Calu3 (cell line): Measurements from ENCODE around the gene LDLRAP1. TPM values are rescaled to one million over a fixed set of nuclear protein-coding genes. Genes with fewer than 3 reads are reported as not detected.

Experiments used
- BruUV-seq: library from RNA; stranded (reverse); fragments of 400-500 nt; replicated peaks from 2 replicates; lab custom pipeline; 2021; lab: Mats Ljungman, UMichigan
- CTCF ChIA-PET: fragments of 300-600 bp; sonication (Branson Sonifier 250); formaldehyde crosslinking; loops from one replicate; lab custom pipeline; 2022; ENCODE audit warnings: antibody characterized with exemption; lab: Charles Lee
- DNase-seq: peaks from one replicate; pipeline ENCODE4 v3.0.0; 2022
- H3K27ac Mint-ChIP-seq: one replicate; pipeline ENCODE4 v1.8.0; 2022; ENCODE audit warnings: mixed read lengths; ENCODE audit not compliant: unreplicated experiment
- H3K27me3 Mint-ChIP-seq: one replicate; pipeline ENCODE4 v1.8.0; 2022; ENCODE audit warnings: mixed read lengths; ENCODE audit not compliant: unreplicated experiment
- H3K36me3 Mint-ChIP-seq: one replicate; pipeline ENCODE4 v1.8.0; 2022; ENCODE audit warnings: mild to moderate bottlenecking, moderate library complexity, mixed read lengths; ENCODE audit not compliant: insufficient read depth, unreplicated experiment
- H3K4me1 Mint-ChIP-seq: one replicate; pipeline ENCODE4 v1.8.0; 2022; ENCODE audit warnings: mild to moderate bottlenecking, low read depth, mixed read lengths; ENCODE audit not compliant: unreplicated experiment
- H3K4me3 Mint-ChIP-seq: one replicate; pipeline ENCODE4 v1.8.0; 2022; ENCODE audit warnings: mild to moderate bottlenecking, low read depth, moderate library complexity, mixed read lengths; ENCODE audit not compliant: unreplicated experiment
- H3K9me3 Mint-ChIP-seq: one replicate; pipeline ENCODE4 v1.8.0; 2022; ENCODE audit warnings: low read depth, mixed read lengths; ENCODE audit not compliant: unreplicated experiment
- intact Hi-C: fragments of 100-400 bp; cut with micrococcal nuclease; formaldehyde crosslinking; loops from one replicate; pipeline ENCODE4 v1.10.0; 2022; ENCODE audit not compliant: unreplicated experiment
- total RNA-seq: library from RNA; stranded (reverse); gene quantifications from 2 replicates; pipeline ENCODE4 v1.2.3, GENCODE V29; 2022
- TF ChIP-seq, protein P1 (sequence below): fragments of 200-600 bp; IDR thresholded peaks from one replicate; pipeline ENCODE4 v1.8.0; 2022; ENCODE audit warnings: antibody characterized with exemption; ENCODE audit not compliant: unreplicated experiment

The LDLRAP1 gene
- total RNA-seq, 1 experiment from 2014 or later: 8.3 TPM

DNA sequence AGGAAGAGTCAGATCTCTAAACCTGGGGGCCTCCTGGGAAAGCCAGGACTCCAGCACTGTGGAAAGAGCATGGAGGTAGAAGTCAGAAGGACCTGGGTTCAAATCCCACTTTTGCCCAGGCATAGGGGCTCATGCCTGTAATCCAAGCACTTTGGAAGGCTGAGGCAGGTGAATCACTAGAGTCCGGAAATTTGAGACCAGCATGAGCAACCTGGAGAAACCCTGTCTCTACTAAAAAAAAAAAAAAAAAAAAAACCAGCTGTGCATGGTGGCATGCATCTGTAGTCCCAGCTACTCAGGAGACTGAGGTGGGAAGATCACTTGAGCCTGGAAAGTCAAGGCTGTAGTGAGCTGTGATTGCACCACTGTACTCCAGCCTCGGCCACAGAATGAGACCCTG is 31.8 kb downstream of the LDLRAP1 start:
- intact Hi-C loops: no loop called here
- DNase-seq: no peak

GRCh38 chr1:25576459-25577133 is 33.2 kb downstream of the LDLRAP1 start:
- H3K27ac Mint-ChIP-seq: no peak overlapping the region
- peaks cover 35% of the 10 kb centered on the region for H3K27me3 Mint-ChIP-seq
- CTCF ChIA-PET: no interaction called here
- TF ChIP-seq, protein P1, sequence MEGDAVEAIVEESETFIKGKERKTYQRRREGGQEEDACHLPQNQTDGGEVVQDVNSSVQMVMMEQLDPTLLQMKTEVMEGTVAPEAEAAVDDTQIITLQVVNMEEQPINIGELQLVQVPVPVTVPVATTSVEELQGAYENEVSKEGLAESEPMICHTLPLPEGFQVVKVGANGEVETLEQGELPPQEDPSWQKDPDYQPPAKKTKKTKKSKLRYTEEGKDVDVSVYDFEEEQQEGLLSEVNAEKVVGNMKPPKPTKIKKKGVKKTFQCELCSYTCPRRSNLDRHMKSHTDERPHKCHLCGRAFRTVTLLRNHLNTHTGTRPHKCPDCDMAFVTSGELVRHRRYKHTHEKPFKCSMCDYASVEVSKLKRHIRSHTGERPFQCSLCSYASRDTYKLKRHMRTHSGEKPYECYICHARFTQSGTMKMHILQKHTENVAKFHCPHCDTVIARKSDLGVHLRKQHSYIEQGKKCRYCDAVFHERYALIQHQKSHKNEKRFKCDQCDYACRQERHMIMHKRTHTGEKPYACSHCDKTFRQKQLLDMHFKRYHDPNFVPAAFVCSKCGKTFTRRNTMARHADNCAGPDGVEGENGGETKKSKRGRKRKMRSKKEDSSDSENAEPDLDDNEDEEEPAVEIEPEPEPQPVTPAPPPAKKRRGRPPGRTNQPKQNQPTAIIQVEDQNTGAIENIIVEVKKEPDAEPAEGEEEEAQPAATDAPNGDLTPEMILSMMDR: no peak
- intact Hi-C loops: no loop called here
- no peak overlapping the region for H3K4me3 Mint-ChIP-seq
- no peak for DNase-seq
- no peaks in the 10 kb centered on the region for H3K9me3 Mint-ChIP-seq
- no TSS peak for BruUV-seq
- no peaks in the 10 kb centered on the region for H3K4me1 Mint-ChIP-seq
- peaks cover 4% of the 10 kb centered on the region for H3K36me3 Mint-ChIP-seq

More for the DNA sequence above, 31.8 kb downstream of the LDLRAP1 start:
- Mint-ChIP-seq H3K27me3 (peaks cover 23% of the 10 kb centered on the region), H3K4me3 (no peak overlapping the region), H3K27ac (no peak overlapping the region), H3K36me3 (peaks cover 4% of the 10 kb centered on the region), H3K4me1 (no peaks in the 10 kb centered on the region), H3K9me3 (no peaks in the 10 kb centered on the region)
- no TSS peak for BruUV-seq
- TF ChIP-seq, protein P1: no peak
- CTCF ChIA-PET: no interaction called here

DNA sequence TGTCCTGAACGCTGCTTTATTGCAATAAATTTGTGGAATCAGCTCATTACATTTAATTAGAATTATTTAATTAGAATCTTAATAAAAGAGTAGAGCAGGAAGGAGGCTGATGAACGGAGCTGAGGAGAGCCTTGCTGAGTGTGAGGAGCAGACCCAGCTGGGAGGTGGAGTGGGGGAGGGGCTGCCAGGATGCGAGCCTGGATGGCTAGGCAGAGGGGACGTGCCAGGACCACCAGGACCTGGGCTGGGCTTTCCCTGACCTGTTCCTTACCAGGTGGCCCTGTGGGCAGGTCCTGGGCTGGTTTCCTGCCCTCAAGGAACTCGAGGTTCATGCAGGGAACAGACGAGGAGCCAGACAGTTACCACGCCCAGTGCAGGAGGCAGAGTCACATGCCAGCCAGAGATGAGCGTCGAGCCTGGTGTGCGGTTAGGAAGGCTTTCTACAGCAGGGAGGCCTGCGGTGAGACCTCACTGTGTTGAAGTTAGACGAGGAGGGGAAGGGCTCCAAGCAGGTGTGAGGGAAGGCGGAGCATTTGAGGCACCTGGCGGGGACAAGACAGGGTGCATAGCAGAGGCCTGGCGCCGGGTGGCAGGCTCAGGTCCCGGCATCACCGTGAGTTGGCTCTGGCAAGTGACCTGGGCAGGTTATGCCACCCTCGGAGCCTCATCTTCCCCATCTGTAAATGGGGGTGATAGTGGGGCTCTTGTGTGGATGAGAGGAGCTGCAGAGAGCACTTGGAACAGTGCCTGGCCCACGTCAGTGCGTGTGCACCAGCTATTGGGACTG is 33.9 kb downstream of the LDLRAP1 start:
- DNase-seq: no peak
- intact Hi-C loops: no loop called here
- CTCF ChIA-PET: no interaction called here
- TF ChIP-seq, protein P1: no peak
- Mint-ChIP-seq H3K27ac (no peak overlapping the region), H3K36me3 (peaks cover 4% of the 10 kb centered on the region), H3K4me1 (no peaks in the 10 kb centered on the region), H3K9me3 (no peaks in the 10 kb centered on the region), H3K4me3 (no peak overlapping the region), H3K27me3 (peaks cover 35% of the 10 kb centered on the region)
- BruUV-seq: no TSS peak

DNA sequence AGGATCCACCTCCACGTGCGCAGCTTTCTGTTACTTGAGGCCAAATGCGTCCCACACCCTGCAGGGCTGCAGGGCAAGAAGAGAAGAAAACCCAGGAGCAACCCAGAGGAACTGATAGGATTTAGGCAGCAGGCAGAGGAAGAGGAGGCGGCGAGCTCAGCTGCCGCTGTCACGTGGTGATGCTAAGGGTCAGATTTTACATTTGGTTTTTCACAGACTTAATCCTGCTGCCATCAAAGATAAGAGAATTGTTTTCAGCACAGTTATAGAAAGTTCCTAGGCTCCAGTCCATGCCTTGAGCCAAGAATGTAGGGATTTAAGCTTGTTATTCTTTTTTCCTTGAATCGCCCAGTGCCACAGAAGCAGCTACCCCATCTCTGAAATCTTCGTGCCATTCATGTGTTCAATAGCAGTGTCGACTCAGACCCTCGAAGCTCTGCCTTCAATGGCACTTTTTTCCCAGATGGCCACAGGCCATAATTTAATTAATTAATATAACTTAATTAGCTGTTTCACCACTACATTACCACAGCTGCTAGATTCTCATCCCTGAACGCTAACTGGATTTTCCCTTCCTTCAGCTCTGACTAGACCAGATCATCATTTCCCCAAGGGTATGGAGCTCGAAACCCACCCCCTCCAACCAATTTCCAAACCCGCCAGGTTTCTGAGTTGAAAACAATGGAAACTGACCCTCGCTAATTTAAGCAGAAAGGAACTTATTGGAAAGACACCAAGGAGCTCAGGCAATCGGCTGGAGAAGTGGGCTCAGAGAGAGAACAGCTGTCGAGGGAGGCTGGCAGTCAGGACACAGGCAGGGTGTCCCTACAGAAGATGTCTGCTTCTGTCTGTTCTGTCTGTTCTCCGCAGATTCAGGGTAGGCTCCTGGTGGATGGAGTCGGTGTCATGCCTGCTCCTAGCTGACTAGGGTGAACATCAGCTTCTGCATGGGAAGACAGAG is 36.2 kb downstream of the LDLRAP1 start:
- Mint-ChIP-seq H3K36me3 (no peaks in the 10 kb centered on the region), H3K9me3 (no peaks in the 10 kb centered on the region), H3K27ac (no peak overlapping the region), H3K27me3 (peaks cover 51% of the 10 kb centered on the region), H3K4me1 (no peaks in the 10 kb centered on the region), H3K4me3 (no peak overlapping the region)
- no peak for DNase-seq
- BruUV-seq: no TSS peak
- TF ChIP-seq, protein P1: no peak
- intact Hi-C loops: no loop called here
- CTCF ChIA-PET: interaction anchor here (0.7 kb wide), 1 partner anchor 179 kb away, joined by 5 read pairs; no protein-coding TSS in a partner anchor
